ENCODE results near the gene ABCB7. TPM values are rescaled to one million over a fixed set of nuclear protein-coding genes. Genes with fewer than 3 reads are reported as not detected.

ABCB7 gene
- total RNA-seq, result 19.5 and 21.3 TPM in 2 replicates

DNA sequence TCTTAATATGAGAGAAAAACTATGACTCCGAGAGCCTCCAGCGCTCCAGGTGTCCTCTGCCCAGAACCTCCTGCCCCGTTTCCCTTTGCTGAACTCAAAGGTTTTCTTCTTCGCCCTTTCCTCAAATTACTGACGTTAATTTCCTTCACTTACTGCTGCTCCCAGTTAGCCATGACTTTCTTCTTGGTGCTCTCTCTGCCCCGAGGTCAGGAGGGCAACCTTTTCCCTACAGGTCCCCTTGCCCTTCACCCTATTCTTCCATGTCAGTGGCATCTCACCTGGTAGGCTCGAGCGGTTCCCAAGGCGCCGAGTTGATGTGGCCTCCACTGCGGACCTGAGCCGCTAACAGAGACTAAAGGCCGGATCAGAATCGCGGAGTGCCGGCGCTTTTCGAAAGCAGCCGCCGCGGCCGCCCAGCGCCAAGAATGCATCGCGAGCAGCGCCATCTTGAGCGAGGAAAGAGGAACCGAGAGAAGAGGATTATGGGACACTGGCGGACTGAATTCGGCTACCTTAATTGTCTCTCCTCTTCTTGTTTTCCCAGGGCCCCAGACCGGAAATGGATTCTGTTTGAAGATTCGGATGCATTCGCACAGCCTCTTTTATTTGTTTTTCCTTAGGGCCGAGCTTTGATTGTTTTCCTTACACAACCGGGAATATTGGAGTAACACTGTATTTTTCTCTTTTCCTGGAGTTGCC, at the start of gene ABCB7:
Gene ABCB7, minus strand, starts transcription at position 457 of the 699 bp plus-strand sequence. Its CDS starts 11 bp downstream, at position 446.

Other genes starting within 250 kb of the ABCB7 start
- gene NEXMIF, start 230.8 kb downstream of the ABCB7 start, total RNA-seq, result under 0.01 and 0.07 TPM in 2 replicates
- 6.2 and 10.5 TPM in 2 replicates for gene UPRT, start 117.8 kb upstream of the ABCB7 start, total RNA-seq